Breast epithelium (tissue), 4 donors: ENCODE measurements around the gene SHTN1. TPM values are rescaled to one million over a fixed set of nuclear protein-coding genes. Genes with fewer than 3 reads are reported as not detected.

ENCODE experiments used
- DNase-seq, 2 donors: peaks; one replicate each; pipeline ENCODE4 v3.0.0-alpha.2; 2019; ENCODE audit warnings: low spot score in 2 of 2
- H3K27ac ChIP-seq, 2 donors: fragments of 200-600 bp; sonication (generic) in 1 of 2; one replicate each; pipeline ENCODE4 v1.5.1; 2016 to 2019; ENCODE audit warnings: mild to moderate bottlenecking in 1 of 2
- H3K27me3 ChIP-seq, 2 donors: fragments of 200-600 bp; sonication (generic) in 1 of 2; one replicate each; pipeline versions ENCODE4 v1.5.1 to v1.6.0; 2017 to 2019; ENCODE audit warnings: control low read depth in 1 of 2, mild to moderate bottlenecking in 1 of 2
- H3K36me3 ChIP-seq: fragments of 200-600 bp; one replicate; pipeline ENCODE4 v1.5.1; 2019
- H3K4me1 ChIP-seq, 2 donors: fragments of 200-600 bp; sonication (generic); one replicate each; pipeline ENCODE4 v1.5.1; 2016 to 2019; ENCODE audit warnings: control low read depth in 1 of 2
- H3K4me3 ChIP-seq, 3 donors: fragments of 200-600 bp; sonication (generic); 1 replicate in 2 of 3; 2 replicates in 1 of 3; pipeline ENCODE4 v1.5.1; 2016 to 2019; ENCODE audit warnings: mild to moderate bottlenecking in 3 of 3, moderate library complexity in 2 of 3
- H3K9me3 ChIP-seq, 2 donors: fragments of 200-600 bp; sonication (generic) in 1 of 2; one replicate each; pipeline ENCODE4 v1.5.1; 2016 to 2019; ENCODE audit warnings: control low read depth in 1 of 2
- CTCF ChIP-seq, 3 donors: fragments of 450-650 bp; IDR thresholded peaks; one replicate each; pipeline ENCODE4 v1.5.1; 2016 to 2017; ENCODE audit warnings: antibody characterized with exemption in 3 of 3, mild to moderate bottlenecking in 3 of 3, moderate library complexity in 3 of 3
- POLR2A ChIP-seq: fragments of 450-650 bp; IDR thresholded peaks from one replicate; pipeline ENCODE4 v1.6.1; 2016; ENCODE audit warnings: antibody characterized with exemption, mild to moderate bottlenecking, moderate library complexity
- POLR2AphosphoS5 ChIP-seq, 3 donors: sonication (generic); formaldehyde crosslinking; IDR thresholded peaks; one replicate each; pipeline ENCODE4 v1.6.1; 2017; ENCODE audit warnings: antibody characterized with exemption in 3 of 3
- intact Hi-C: fragments of 100-400 bp; cut with DNase I; formaldehyde crosslinking; loops from one replicate; pipeline ENCODE4 v1.15.1; 2023; ENCODE audit warnings: low total_unique reads
- total RNA-seq, 3 donors: library from RNA; depleted of rRNA; stranded (reverse); fragments of >200 nt; gene quantifications; one replicate each; pipeline ENCODE4 v1.1.0, GENCODE V29; 2016

Gene SHTN1
- total RNA-seq, 3 donors from 2014 or later: 14.4 to 36.0 (median 17.8) TPM

DNA sequence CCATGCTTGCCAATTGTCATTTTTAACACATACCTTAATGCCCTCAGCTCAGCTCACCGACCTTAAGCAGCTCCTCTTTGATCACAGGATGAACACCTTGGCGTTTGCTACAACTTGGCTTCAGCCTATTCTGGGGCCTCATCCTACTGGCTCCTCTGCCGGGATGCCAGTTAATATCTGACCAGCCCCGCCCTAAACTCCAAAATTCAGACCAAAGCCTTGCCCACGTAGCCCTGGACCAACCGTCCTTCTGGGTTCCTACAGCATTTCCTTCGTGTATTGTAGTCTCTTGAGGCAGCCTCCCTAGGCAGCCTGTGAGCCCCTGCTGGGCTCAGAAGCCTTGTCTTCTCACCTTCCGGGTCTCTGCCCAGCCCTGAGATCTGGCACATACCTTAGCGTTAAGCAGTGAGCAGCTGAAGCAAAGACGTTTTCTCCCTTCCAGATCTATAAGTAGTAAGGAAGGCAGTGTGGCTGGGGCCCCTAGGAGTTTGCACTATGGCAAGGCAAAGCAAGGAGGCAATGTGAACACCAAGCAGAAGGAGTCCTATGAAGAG, 154.9 kb downstream of the SHTN1 start:
- Histone ChIP-seq H3K4me3 (peak overlapping the region; percentile 56 to 74 (median 69)), H3K36me3 (no peaks in the 10 kb centered on the region), H3K27ac (peak overlapping the region; percentile 76 to 83), H3K27me3 (no peaks in the 10 kb centered on the region), H3K9me3 (no peaks in the 10 kb centered on the region), H3K4me1 (no peaks in the 10 kb centered on the region)
- DNase-seq: no peak
- intact Hi-C loops: no loop called here
- no peak for TF ChIP-seq POLR2AphosphoS5 (IDR thresholded peaks at IDR 0.05)
- TF ChIP-seq CTCF (IDR thresholded peaks at IDR 0.05): no peak
- TF ChIP-seq POLR2A: no peak

DNA sequence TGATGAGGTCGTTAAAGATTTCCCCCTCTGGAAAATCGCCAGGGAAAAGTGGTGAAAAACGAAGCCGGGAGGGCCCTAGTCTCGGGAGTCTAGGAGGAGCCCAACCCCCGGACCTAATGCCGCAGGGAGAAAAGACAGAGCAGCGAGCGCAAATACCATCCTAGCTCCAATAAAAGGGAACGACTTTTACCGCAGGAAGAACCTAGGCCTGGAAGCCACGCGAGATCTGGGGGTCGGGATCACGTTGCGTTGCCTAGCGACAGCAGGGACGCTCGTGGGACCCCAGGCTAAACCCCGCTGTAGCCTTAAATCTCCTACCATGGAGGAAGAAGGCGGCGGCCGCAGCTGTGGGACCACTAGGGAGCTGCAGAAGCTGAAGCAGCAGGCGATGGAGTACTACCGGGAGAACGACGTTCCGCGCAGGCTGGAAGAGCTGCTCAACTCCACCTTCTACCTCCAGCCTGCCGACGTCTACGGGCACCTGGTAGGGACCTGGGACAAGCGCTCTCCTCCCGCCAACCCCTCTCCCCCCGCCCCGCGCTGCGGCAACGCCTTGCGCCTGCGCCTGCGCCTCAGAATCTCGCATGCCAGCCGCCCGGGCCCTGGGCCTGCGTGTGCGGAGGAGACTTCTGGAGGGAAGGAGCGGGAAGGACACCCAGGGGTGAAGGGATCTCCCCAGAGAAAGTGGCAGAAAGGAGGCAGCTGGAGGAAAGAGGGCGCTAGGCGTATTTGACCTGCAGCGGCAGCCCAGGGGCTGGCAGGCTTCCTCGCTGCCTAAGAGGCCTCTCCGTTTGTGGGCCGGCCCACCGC, 155.5 kb downstream of the SHTN1 start, which contains the start of gene ENO4:
Gene ENO4 (plus strand): TSS at position 252 of the 810 bp plus-strand sequence. CDS start 68 bp downstream, at position 320.
- Histone ChIP-seq H3K36me3 (no peaks in the 10 kb centered on the region), H3K4me1 (no peaks in the 10 kb centered on the region), H3K4me3 (peak within 1 kb of the TSS; percentile 56 to 74 (median 69)), H3K9me3 (no peaks in the 10 kb centered on the region), H3K27ac (peak within 1 kb of the TSS; percentile 76 to 83), H3K27me3 (no peaks in the 10 kb centered on the region)
- intact Hi-C loops: no loop called here
- TF ChIP-seq POLR2A: no peak
- peak; percentile 49 to 68 (median 57) for TF ChIP-seq POLR2AphosphoS5 (IDR thresholded peaks at IDR 0.05)
- peak; percentile 78 to 85 for DNase-seq

DNA sequence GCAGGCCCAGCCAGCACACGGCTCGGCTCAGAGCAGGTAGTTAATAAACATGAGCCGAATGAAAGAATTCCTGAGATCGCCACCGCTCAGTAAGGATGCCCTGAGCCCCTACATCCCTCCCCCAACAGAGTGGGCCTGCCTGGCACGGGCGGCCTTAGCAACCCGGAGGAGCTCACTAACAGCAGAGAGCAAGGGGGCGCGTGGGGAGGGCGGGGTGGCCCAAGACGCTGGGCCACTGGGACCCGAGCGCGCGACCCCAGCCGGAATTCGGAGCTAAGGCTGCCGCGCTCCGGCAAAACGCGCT, 156.1 kb downstream of the SHTN1 start:
- intact Hi-C loops: no loop called here
- H3K9me3 ChIP-seq: no peaks in the 10 kb centered on the region
- peak overlapping the region; percentile 76 to 83 for H3K27ac ChIP-seq
- DNase-seq: no peak
- H3K4me3 ChIP-seq: peak overlapping the region; percentile 56 to 74 (median 69)
- H3K4me1 ChIP-seq: no peaks in the 10 kb centered on the region
- no peaks in the 10 kb centered on the region for H3K27me3 ChIP-seq
- no peaks in the 10 kb centered on the region for H3K36me3 ChIP-seq
- no peak for TF ChIP-seq POLR2AphosphoS5 (IDR thresholded peaks at IDR 0.05)
- TF ChIP-seq POLR2A: no peak
- TF ChIP-seq CTCF (IDR thresholded peaks at IDR 0.05): no peak

DNA sequence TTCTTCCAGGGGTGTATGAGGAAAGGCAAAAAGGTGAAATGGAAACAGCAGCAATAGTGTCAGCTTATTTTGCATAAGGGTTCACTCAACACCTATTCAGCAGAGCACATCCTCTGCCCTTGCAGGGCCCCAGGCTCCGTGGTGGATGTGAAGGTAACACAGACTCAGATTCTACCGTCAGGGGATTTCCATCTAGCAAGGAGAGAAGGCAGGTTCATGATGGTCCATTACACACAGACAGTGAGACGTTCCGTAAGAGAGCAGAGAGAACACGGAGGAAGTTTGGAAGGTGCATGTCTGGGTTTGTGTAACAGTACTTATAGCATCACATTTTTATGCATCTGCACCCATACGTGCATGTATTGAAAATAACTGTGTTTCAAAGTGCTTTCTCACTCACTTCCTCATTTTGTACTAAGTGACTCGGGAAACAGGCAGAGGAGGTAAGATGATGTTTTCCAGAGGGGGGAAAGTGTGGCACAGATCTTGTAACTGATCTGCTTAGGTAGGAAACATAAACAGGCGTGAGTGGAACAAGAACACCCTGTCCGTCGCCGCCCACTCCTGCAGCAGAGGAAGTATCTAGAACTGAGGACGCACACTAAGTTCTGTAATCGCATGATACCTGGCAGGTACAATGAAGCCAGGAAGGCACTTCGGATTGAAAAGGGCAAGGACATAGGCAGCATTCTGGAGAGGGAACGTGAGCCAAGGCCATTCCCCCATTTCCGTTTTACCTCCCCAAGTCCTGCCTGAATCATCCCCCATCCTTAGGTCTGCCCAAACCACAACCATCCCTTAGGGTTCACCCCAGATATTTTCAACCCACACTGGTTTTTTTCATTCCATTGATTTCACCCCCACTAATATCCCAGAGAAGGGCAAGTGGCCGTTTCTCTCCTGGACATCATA, 156.7 kb downstream of the SHTN1 start:
- Histone ChIP-seq H3K9me3 (no peaks in the 10 kb centered on the region), H3K36me3 (no peaks in the 10 kb centered on the region), H3K4me3 (peak overlapping the region; percentile 56 to 74 (median 69)), H3K4me1 (no peaks in the 10 kb centered on the region), H3K27ac (peak overlapping the region; percentile 76 to 83), H3K27me3 (no peaks in the 10 kb centered on the region)
- TF ChIP-seq POLR2AphosphoS5 (IDR thresholded peaks at IDR 0.05) (no peak), POLR2A (no peak), CTCF (IDR thresholded peaks at IDR 0.05) (no peak)
- intact Hi-C loops: no loop called here
- DNase-seq: no peak

DNA sequence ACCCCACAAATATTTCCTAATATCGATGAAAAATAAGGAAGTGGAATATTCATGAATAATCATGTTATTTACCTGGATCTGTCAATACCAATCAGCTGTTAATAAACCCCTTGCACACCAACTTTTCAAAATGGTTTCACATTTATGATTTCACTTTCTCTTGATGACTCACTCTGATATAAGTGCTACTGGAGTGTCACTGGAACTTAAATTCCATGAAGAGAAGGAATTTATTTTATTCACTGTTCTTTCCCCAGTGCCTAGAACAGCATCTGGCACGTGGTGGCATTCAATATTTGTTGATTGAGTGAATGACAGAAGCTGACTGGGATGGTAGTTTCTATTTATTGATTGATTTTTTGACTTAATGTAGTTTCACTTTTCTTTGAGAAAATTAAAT, 159.2 kb downstream of the SHTN1 start:
- TF ChIP-seq POLR2A (no peak), POLR2AphosphoS5 (IDR thresholded peaks at IDR 0.05) (no peak), CTCF (IDR thresholded peaks at IDR 0.05) (no peak)
- no peaks in the 10 kb centered on the region for H3K27me3 ChIP-seq
- H3K4me1 ChIP-seq: no peaks in the 10 kb centered on the region
- no peak overlapping the region for H3K4me3 ChIP-seq
- H3K36me3 ChIP-seq: no peaks in the 10 kb centered on the region
- H3K27ac ChIP-seq: no peak overlapping the region
- intact Hi-C loops: no loop called here
- no peaks in the 10 kb centered on the region for H3K9me3 ChIP-seq
- no peak for DNase-seq
